Ectodermal cell (in vitro differentiated cells): ENCODE results near the gene FAM72D.
"Not testable (repeated sequence)": the region's sequence is repeated elsewhere in the genome, so short reads cannot be mapped to it uniquely, and the experiment has no call there.

Experiments used
- H3K27ac ChIP-seq: 2 replicates; pipeline ENCODE4 v1.7.0; 2013; ENCODE audit warnings: mild to moderate bottlenecking, low read depth, low read length; ENCODE audit not compliant: insufficient read depth, poor library complexity, severe bottlenecking
- H3K27me3 ChIP-seq: 2 replicates; pipeline ENCODE4 v1.7.0; 2013; ENCODE audit warnings: mild to moderate bottlenecking, low read length; ENCODE audit not compliant: insufficient read depth, control insufficient read depth, poor library complexity, severe bottlenecking
- H3K36me3 ChIP-seq: one replicate; pipeline ENCODE4 v1.7.0; 2013; ENCODE audit warnings: low read length; ENCODE audit not compliant: control insufficient read depth, insufficient read depth
- H3K4me1 ChIP-seq: one replicate; pipeline ENCODE4 v1.7.0; 2013; ENCODE audit warnings: low read length; ENCODE audit not compliant: control insufficient read depth, insufficient read depth
- H3K4me3 ChIP-seq: 2 replicates; pipeline ENCODE4 v1.7.0; 2013; ENCODE audit warnings: low read depth, low read length, control low read depth; ENCODE audit not compliant: insufficient read depth
- H3K9me3 ChIP-seq: 2 replicates; pipeline ENCODE4 v1.7.0; 2013; ENCODE audit warnings: mild to moderate bottlenecking, low read length, moderate library complexity; ENCODE audit not compliant: control insufficient read depth
- WGBS, 2 experiments: methylation state at CpG; one replicate each; pipeline ENCODE4 v1.1.7; 2013; ENCODE audit warnings: missing lambda C conversion rate in 2 of 2; 5-methylcytosine and 5-hydroxymethylcytosine counted together

The FAM72D gene

GRCh38 chr1:145155421-145155820 lies 59.6 kb downstream of the FAM72D start:
- H3K27ac ChIP-seq, H3K27me3 ChIP-seq, H3K4me1 ChIP-seq, H3K4me3 ChIP-seq, H3K9me3 ChIP-seq, H3K36me3 ChIP-seq: not testable (repeated sequence)
- WGBS, 2 experiments = no CpG with 5 or more reads among the region's 4 CpGs

- 21 to 27% methylated on average over 2 to 4 of the region's 5 CpGs for WGBS, 2 experiments
- peak overlapping the region; percentile 18 for H3K4me3 ChIP-seq
- not testable (repeated sequence) for H3K4me1 ChIP-seq, H3K9me3 ChIP-seq, H3K27me3 ChIP-seq, H3K36me3 ChIP-seq, H3K27ac ChIP-seq
Measured at GRCh38 chr1:145155873-145156272, 60.1 kb downstream of the FAM72D start.

DNA sequence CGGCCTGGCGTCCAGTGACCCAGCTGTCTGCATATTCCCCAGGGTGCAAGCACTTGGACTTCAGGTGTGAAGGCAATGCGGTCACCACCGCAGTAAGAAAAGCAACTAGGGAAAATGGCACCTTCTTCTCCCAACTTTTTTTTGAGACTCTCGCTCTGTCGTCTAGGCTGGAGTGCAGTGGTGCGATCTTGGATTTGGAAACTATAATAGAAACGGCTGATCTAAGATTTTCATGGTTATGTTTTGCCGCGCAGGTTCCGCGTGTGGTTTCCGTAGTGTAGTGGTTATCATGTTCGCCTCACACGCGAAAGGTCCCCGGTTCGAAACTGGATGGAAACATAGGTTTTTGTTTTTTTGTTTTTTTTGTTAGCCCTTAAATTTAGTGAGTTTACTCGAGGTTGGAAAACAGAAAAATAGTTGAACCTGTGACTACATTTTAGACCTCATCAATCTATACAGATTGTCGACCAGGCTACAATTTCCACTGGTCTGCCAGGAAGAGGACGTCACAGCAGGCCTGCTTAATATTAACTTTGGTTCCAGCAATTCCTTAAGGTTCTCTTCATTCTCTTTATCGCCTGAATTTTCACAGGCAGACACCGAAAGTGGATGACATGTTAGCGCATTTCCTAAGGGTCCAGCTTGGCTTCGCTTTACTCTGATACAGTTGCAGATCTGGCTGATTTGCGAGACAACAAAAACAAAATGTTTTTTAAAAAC lies 61.3 kb downstream of the FAM72D start:
- H3K4me1 ChIP-seq, H3K9me3 ChIP-seq, H3K27me3 ChIP-seq, H3K27ac ChIP-seq, H3K36me3 ChIP-seq: not testable (repeated sequence)
- H3K4me3 ChIP-seq = peak overlapping the region; percentile 42
- 10 to 13% methylated on average over 15 to 17 of the region's 26 CpGs for WGBS, 2 experiments

DNA sequence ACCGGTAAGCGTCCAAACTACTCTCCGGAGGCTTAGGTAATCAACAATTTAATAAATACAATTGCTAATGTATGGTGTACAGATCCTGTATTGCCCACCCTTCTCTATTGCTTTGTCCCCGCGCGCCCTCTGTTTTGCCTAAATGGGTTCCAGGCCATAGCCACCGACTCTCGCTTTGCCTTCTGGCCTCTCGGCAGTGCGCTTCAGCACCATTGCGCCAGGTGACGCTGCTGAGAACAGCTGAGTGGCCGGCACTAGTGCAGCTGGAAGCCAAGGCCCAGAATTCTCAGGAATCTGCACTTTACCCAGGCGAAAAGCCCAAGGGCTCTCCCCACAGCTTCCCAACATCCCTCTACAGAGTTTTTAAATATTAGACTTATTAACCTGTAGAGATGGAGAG lies 61.9 kb downstream of the FAM72D start:
- not testable (repeated sequence) for H3K9me3 ChIP-seq, H3K27ac ChIP-seq, H3K27me3 ChIP-seq, H3K4me1 ChIP-seq, H3K36me3 ChIP-seq, H3K4me3 ChIP-seq
- WGBS, 2 experiments = no CpG with 5 or more reads among the region's 14 CpGs

GRCh38 chr1:145161046-145161752 lies 65.4 kb downstream of the FAM72D start:
- not testable (repeated sequence) for H3K4me1 ChIP-seq, H3K4me3 ChIP-seq
- WGBS, 2 experiments = no CpG with 5 or more reads among the region's 26 CpGs

More at GRCh38 chr1:145161046-145161752, 65.4 kb downstream of the FAM72D start:
- H3K27me3 ChIP-seq, H3K9me3 ChIP-seq, H3K36me3 ChIP-seq, H3K27ac ChIP-seq: not testable (repeated sequence)
